Measurements from ENCODE around the gene TMEM11. TPM values are rescaled to one million over a fixed set of nuclear protein-coding genes. Genes with fewer than 3 reads are reported as not detected.

TMEM11 gene
- polyA plus RNA-seq, 3 donors = 21.2 to 24.9 (median 21.9) TPM

DNA sequence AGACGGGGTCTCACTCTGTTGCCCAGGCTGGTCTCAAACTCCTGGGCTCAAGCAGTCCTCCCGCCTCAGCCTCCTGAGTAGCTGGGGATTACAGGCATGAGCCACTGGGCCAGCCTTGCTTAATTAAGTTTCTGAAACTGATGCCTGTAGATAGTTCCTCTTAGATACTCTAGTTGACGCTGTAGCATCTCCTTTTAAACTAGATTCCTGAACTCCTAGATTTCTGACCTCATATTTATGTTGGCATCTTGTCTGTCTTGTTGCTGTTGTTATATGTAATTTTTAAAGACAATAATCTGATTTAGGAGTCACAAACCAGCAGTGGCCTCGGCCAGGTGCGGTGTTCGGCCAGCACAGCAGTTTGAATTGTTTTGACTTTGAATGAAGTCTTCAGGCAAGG is 49.7 kb downstream of the TMEM11 start:
- no peak for DNase-seq (ENCODE audit: low read depth in 3 of 3, low spot score in 2 of 3)

DNA sequence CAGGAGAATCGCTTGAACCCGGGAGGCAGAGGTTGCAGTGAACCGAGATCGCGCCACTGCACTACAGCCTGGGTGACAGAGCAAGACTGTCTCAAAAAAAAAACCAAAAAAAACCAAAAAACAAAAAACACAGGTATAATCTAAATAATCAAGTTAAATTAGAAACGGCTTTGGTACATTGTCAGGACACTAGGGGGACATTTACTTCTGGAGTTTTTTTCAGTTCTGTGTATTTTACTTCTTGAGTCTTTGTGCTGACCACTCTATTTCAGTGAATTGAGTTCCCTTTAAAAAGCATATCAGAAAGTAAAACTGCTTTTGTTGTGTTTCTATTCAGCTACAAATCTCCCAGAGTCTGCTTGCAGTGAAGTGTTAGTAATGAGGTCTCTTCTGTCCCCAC is 50.9 kb downstream of the TMEM11 start:
- DNase-seq (ENCODE audit: low read depth in 3 of 3, low spot score in 2 of 3) = no peak

DNA sequence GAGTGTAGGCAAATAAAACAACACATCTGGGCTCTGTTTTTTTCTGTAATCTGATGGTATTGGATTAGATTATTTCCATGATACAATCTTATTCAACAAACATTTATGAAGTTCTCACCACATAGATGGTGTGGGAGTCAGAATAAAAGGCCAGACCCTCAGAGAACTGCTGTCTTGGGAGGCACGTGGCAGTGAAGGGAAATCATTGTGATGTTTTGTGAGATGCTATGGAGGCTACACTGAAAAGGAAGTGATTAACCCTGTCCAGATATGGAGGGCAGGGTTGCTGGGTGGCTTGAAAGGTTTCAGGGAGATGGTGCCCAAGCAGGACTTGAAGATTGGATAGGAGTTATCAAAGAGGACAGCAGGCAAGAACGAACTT is 51.6 kb downstream of the TMEM11 start:
- DNase-seq (ENCODE audit: low read depth in 3 of 3, low spot score in 2 of 3) = no peak

DNA sequence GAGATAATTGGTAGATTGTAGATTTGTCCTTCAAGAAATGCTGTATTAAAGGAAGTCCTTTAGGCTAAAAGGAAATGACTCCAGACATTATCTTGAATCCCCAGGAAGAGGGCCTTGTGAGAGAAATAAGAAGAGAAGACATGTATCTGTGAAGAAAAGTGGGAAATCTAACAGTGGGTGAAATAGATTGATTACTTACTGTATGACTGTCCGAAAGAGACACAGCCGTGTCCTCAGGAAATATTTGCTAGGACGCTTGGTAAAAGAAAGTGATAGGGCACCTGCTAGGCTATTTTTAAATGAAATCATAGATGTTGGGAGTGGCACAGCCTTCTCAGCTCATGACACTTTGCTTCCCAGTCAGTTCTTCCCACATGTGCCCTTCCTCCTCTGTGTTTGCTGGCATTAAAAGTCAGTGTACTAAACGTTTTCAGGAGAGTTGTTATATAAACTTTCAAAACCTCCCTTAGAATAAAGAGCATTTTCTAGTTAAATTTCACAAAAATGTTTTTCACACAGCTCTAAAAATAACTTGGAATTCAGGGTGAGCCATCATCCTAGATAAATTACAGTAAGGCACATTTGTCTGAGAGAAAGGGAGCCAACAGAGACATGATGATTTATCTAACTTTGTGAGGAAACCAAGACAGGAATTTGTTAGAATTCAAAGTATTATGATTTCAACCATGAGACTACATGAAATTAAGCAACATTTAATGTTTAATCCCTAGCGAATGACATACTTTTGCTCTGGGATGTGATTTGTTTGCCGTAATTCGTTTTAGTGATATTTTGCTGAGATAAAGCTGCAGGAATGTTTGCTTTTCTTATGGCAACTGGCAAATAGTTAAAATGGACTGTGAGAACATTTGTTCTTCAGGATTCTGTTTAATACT is 52.2 kb downstream of the TMEM11 start:
- DNase-seq (ENCODE audit: low read depth in 3 of 3, low spot score in 2 of 3) = no peak

DNA sequence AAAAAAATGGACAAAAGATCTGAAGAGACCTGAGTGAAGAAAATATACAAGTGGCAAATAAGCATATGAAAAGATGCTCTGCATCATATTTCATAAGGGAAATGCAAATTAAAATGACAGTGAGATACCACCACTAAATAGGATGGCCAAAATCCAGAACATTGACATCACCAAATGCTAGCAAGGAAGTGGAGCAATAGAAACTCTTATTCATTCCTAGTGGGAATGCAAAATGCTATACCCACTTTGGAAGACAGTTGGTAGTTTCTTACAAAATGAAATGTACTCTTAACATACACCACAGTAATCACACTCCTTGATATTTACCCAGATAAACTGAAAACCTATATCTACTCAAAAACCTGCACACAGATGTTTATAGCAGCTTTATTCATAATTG is 53.6 kb downstream of the TMEM11 start:
- no peak for DNase-seq (ENCODE audit: low read depth in 3 of 3, low spot score in 2 of 3)

DNA sequence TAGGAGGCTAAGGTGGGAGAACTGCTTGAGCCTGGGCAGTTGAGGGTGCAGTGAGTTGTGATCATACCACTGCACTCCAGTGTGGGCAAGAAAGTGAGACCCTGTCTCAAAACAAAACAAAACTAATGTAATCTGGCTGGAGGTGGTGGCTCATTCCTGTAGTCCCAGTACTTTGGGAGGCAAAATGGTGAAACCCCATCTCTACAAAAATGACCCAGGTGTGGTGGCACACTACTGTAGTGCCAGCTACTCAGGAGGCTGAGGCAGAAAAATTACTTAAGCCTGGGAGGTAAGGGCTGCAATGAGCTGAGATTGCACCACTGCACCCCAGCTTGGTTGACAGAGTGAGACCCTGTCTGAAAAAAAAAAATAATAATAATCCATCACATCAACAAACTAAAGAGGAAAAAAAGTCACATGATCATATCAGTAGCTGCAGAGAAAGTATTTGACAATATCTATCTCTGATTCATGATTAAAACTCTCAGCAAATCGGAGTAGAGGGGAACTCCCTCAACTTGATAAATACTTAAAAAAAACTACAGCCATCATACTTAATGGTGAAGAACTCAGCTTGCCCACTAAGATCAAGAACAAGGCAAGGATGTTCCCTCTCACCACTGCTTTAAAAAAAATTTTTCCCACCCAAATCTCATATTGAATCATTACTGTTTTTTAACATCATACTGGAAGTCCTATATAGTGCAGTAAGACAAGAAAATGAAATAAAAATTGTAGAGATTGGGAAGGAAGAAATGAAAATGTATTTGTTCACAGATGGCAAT is 56.2 kb downstream of the TMEM11 start:
- no peak for DNase-seq (ENCODE audit: low read depth in 3 of 3, low spot score in 2 of 3)

DNA sequence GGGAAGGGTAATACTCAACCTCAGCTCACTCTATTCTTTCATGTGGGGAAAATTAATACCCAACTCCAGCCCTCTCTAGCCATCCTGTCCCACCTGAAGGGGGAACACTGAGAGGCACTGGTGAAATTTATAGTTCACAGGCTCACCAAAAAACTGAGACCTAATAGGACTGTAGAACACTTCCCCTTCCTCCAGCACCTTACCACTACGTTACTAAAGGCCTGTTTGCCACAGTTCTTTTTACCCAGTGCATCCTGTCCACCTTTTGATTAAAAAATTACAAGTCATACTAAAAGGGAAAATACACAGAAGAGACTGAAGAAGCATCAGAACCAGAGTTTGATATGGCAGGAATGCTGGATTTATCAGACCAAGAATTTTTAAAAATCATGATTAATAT is 61.2 kb downstream of the TMEM11 start:
- DNase-seq (ENCODE audit: low read depth in 3 of 3, low spot score in 2 of 3) = no peak

DNA sequence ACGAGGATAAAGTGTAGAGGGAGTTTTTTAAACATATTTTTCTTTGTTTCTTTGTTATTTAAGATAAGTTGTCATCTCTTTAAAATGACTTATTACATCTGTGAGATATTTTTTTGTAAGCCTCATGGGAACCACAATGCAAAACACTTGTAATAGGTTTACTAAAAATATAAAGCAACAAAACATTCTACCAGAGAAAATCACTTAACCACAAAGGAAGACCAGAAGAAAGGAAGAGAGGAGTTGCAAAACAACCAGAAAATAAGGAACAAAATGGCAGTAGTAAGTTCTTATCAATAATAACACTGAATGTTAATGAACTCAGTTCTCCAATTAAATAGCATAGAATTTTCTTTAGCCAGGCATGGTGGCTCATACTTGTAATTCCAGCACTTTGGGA is 64.3 kb downstream of the TMEM11 start:
- no peak for DNase-seq (ENCODE audit: low read depth in 3 of 3, low spot score in 2 of 3)

Other genes starting within 250 kb of the TMEM11 start
- 100 to 1,000 TPM; 217 to 235 (median 223) TPM for gene USP22, start 171.2 kb downstream of the TMEM11 start, polyA plus RNA-seq (ENCODE audit: insufficient read length in 3 of 3)
- gene DHRS7B, start 87.2 kb downstream of the TMEM11 start, polyA plus RNA-seq (ENCODE audit: insufficient read length in 3 of 3) = 10 to 100 TPM; 37.3 to 45.3 (median 42.4) TPM
- 10 to 100 TPM; 11.3 to 12.6 (median 12.1) TPM for gene NATD1, start 39.2 kb upstream of the TMEM11 start, polyA plus RNA-seq (ENCODE audit: insufficient read length in 3 of 3)
- gene MAP2K3, start 70.5 kb upstream of the TMEM11 start, polyA plus RNA-seq (ENCODE audit: insufficient read length in 3 of 3) = 10 to 100 TPM; 17.3 to 21.8 (median 17.6) TPM
- gene KCNJ12, start 162.2 kb upstream of the TMEM11 start, polyA plus RNA-seq (ENCODE audit: insufficient read length in 3 of 3) = 1 to 10 TPM; 5.3 to 8.0 (median 5.4) TPM

Measured in right renal cortex interstitium (tissue), 3 donors.